A673 (cell line): Measurements from ENCODE around the gene SLC22A6.

Experiments
- EZH2 ChIP-seq: fragments of 200-600 bp; sonication (generic); IDR thresholded peaks from 2 replicates; pipeline ENCODE4 v1.6.1; 2017; ENCODE audit warnings: borderline replicate concordance, low read depth, mild to moderate bottlenecking, mixed read lengths, antibody characterized with exemption, low read length; ENCODE audit not compliant: poor library complexity, severe bottlenecking
- TF ChIP-seq, protein P1 (sequence below): fragments of 300-800, 200-600 bp; sonication (generic); conservative IDR thresholded peaks from 2 replicates; pipeline ENCODE4 v1.5.1; 2017; ENCODE audit warnings: low read depth, mild to moderate bottlenecking, antibody characterized with exemption, low read length, moderate library complexity, mixed read lengths

DNA sequence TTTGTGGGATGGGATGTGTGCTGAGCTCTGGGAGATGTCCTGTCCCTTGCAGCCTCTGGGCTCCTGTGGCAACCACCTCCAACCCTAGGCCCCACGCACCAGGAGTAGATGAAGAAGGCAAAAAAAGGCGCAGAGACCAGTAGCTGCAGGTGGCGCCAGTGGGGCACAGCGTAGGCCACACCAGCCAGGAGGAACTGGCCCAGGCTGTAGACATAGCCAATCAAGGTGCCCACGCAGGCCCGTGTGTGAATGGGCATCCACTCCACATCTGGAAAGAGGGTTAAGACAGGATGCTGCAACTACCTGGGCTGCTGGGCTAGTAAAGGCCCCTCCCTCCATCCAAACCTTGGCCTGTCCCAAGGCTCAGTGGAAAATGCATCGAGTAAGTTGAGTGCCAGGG, 3.0 kb downstream of the SLC22A6 start:
- TF ChIP-seq, protein P1, sequence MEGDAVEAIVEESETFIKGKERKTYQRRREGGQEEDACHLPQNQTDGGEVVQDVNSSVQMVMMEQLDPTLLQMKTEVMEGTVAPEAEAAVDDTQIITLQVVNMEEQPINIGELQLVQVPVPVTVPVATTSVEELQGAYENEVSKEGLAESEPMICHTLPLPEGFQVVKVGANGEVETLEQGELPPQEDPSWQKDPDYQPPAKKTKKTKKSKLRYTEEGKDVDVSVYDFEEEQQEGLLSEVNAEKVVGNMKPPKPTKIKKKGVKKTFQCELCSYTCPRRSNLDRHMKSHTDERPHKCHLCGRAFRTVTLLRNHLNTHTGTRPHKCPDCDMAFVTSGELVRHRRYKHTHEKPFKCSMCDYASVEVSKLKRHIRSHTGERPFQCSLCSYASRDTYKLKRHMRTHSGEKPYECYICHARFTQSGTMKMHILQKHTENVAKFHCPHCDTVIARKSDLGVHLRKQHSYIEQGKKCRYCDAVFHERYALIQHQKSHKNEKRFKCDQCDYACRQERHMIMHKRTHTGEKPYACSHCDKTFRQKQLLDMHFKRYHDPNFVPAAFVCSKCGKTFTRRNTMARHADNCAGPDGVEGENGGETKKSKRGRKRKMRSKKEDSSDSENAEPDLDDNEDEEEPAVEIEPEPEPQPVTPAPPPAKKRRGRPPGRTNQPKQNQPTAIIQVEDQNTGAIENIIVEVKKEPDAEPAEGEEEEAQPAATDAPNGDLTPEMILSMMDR, result no peak; the same call in 1 of the 2 replicates
- no peak for TF ChIP-seq EZH2
